Measurements from ENCODE around the gene GPR39. TPM values are rescaled to one million over a fixed set of nuclear protein-coding genes. Genes with fewer than 3 reads are reported as not detected.

GPR39 gene
- total RNA-seq, 1 donor from 2014 or later, result not detected

DNA sequence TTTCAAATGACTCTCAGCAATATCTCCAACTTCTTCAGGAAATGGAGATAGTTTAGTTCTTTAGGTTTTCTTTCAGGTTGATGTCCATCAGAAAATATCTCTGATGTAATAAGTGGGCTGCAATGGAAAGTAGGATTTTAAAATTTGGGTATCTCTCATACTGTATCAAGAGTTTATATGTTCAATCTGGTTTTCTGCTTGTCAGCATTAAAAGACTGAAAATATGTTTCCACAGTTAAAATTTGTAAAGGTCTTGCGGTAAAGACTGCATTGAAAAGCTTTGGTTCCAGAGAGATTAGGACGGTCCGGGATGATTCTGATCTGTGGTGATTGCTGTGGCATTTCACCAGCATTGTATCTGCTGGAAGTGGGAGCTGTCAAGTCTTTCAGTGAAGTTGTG lies 170.2 kb downstream of the GPR39 start:
- no peak for DNase-seq (ENCODE audit: low spot score)
- intact Hi-C loops (cut with DNase I), result loop anchor here (5.0 kb wide), 1 partner anchor 205 kb away; no protein-coding TSS in a partner anchor

DNA sequence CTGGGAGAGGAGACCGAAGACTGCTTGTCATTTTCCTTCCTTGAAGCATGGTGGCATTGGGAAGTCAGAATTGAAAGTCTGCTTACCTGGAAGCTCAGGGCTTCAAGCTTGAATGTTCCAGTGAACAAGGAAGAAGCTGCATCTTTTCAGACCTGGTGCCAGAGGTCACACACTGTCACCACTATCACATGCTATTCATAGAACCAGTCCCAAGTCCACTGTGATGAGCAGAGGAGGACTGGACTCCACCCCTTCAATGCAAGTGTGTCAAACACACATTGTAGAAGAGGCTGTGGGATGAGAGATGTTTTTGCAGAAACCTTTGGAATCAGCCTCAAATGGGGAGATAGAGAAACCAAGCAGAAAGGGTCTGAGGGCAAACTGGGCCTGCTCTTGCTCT lies 172.0 kb downstream of the GPR39 start:
- intact Hi-C loops (cut with DNase I), result loop anchor here (5.0 kb wide), 1 partner anchor 204 kb away; no protein-coding TSS in a partner anchor
- no peak for DNase-seq (ENCODE audit: low spot score)

DNA sequence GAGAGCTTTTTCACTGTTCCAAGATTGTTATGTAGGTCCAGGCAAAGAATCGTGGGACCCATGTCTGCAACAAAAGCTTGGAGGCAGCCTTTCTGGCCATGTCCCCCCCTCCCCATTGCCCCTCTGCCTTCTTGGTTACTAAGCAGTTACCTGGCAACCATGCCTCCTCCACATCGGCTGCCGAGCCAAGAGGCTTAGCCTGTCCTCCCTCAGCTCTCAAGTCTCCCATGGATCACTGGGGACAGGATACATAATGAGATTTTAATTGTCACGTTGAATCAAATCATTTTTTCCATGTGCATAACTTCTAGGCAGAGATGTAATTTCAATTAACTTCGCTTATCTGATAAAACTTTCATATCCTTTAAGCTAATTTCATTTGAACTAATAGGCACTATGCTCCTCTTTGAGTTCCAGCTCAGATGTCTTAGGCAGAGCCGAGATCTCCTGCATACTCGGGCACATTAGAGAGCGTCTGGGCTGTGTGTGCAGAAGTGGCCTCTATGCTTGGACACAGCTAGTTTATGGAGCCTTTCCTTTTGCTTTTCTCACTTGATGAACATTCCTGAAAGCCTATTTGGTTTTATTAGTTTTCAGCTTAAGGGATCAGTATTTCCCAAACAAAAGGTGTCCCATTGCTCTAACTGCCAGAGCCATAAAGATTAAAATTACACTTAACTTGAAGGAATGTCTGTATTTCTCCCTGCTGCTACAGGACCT lies 172.7 kb downstream of the GPR39 start:
- intact Hi-C loops (cut with DNase I), result loop anchor here (5.0 kb wide), 1 partner anchor 203 kb away; no protein-coding TSS in a partner anchor

DNA sequence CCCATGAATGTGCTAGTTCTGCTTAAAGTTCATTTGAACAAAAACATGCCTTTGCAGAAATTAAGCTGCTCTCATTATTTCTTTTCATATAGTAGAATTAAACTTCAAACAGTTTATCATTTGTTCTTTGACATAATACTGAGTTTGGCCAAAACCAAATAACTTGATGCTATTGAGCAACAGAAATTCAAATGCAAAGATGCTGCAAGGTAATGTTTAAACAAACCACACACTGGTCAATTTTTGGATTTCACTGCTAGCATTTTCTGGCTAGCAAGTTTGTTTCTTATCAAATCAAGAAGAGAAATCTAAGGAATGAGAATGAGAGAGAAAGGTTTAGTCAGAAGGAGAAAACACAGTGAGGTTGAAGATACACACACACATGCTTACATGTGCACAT lies 173.4 kb downstream of the GPR39 start:
- intact Hi-C loops (cut with DNase I), result loop anchor here (5.0 kb wide), 1 partner anchor 202 kb away; no protein-coding TSS in a partner anchor
- no peak for DNase-seq (ENCODE audit: low spot score)

More for the DNA sequence above, 172.7 kb downstream of the GPR39 start:
- DNase-seq (ENCODE audit: low spot score), result no peak

DNA sequence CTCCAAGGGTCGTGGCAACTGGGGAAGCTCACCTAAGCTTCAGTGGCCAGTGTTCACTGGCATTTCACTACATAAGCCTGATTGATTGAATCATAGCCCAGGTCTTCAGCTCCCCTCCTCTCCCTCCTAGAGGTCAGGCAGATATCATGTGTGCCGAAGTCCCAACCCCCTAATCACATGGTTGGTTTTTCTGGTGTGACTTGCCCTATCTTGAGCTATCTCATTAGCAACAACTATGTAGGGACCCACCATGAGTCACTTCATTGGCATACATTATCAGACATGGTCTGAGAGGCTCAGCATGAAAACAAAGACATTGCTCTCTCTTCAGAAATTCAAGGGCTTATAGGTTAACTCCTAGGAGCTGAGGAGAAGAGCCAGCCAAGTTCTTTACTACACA lies 176.6 kb downstream of the GPR39 start:
- intact Hi-C loops (cut with DNase I), result no loop called here

DNA sequence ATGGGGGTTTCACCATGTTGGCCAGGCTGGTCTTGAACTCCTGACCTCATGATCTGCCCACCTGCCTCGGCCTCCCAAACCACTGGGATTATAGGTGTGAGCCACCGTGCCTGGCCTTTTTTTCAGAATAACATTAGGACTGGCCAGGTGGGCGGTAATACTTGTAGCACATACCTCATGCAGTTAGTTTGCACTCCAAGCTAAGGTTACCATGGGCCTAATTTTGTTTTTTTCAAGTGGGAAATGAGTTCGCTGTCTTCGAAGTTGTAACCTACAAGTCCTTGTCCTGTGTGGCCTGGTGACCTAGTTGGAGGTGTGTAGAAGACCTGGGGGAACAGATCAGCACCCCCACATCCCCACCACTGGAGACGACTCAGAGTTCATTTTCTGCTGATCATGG lies 178.6 kb downstream of the GPR39 start:
- intact Hi-C loops (cut with DNase I), result no loop called here

More for the DNA sequence above, 176.6 kb downstream of the GPR39 start:
- DNase-seq (ENCODE audit: low spot score), result no peak

DNA sequence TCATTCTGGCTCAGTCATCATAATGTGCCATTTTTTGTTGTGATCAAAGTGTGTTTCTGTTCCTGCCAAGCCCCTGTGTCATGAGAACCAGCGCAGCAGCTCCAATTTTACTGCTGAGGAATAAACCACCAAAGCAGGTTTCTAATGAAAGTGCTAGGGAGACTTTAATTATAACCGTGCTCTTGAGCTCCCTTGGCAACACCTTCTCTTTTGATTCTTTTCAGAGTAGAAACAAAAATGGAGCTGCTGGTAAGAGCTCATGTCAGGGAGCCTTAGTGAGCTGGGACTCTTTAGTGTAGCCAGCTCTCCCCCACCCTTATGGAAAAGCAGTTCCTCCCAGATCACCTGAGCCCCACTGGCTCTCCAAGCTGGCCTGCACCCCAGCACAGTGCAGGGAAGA lies 179.1 kb downstream of the GPR39 start:
- no peak for DNase-seq (ENCODE audit: low spot score)
- intact Hi-C loops (cut with DNase I), result no loop called here

More for the DNA sequence above, 178.6 kb downstream of the GPR39 start:
- no peak for DNase-seq (ENCODE audit: low spot score)

DNA sequence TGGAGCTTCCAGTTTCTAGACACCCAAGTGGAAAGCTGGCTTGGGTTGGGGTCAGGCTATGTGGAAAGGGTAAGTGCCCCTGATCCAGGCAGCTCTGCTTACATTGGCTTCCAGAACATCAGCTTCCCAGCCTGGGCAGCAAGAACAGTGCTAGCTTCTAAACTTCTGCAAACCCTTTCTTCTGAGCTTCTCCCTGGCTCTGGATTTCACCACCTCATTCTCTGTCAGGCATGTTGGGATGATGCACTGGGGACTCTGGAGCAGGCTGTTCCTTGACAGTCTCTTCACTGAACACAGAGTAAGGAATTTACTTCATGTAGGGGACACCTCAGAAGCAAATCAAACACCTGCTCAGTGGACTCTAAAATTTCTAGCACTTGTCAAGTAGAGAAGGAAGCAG lies 180.6 kb downstream of the GPR39 start:
- intact Hi-C loops (cut with DNase I), result no loop called here
- DNase-seq (ENCODE audit: low spot score), result no peak

DNA sequence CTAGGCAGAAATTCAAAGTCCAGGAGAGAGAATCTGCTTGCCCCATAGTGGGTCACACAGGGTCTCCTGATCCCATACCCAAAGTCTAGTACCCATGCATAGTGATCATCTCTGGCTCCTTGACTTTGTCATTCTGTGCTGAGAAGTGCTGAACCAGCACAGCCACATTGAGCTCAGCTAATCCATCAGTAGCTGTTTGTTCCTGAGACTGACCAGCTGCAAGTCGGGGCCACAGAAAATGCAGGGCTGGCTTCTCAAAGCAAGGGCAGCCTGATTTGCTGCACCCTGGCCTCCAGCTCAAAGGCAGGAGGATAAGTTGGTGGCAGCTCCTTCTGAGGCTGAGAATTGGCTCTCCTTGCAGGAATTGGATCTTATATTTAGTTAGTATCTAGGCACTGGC lies 181.2 kb downstream of the GPR39 start:
- no peak for DNase-seq (ENCODE audit: low spot score)
- intact Hi-C loops (cut with DNase I), result no loop called here

DNA sequence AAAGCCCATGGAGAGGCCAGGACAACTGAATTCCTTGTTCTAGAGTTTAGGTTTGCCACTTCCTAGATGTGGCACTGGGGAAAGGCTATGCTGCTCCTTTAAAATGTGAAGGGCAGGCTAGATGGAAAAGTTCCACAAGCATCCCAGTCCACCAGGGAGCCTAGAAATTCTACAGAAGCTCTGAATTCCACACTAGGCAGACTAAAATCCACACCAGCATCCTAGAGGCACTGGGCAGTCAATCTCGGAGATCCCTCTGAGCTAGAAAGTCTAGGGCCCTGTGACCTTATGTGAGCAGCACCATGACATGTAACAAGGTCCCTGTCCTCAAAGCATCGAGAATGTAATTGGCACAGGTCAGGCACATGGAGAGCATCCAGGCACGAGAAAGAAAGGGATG lies 181.9 kb downstream of the GPR39 start:
- no peak for DNase-seq (ENCODE audit: low spot score)
- intact Hi-C loops (cut with DNase I), result no loop called here

DNA sequence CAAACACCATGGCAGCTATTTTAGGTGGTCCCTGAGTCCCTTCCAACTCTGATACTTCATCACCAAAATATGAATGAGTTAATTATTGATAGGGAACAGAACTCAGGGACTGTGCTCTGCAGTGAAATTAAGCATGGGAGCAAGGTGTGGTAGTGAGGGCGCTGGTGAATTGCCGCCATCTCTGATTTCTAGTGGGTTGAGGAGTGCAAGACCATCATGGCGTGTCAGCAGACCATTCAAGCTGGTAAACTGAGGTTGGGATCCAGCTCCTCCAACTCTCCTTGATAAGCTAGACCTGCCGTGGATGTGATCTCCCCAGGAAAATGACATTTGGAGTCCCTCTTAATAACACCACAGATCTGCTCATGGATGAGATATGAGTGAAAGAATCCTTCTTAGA lies 183.0 kb downstream of the GPR39 start:
- no peak for DNase-seq (ENCODE audit: low spot score)
- intact Hi-C loops (cut with DNase I), result no loop called here

DNA sequence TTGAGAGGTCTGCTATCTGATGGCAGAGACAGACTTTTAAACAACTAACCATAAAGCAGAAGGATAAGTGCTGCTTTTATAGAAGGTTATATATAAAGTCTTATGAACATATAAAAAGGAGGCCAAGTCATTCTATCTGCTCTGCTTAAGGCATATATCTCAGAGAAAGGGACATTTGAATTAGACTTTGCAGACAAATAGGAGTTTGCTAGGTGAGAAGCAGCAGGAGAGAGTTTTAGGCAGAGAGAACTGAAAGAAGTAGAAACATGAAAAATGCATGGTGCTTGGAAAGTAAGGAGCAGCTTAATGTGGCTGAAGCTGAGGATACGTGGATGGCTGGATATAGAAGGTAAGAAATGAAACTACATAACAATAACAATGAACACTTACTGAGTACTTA lies 188.0 kb downstream of the GPR39 start:
- no peak for DNase-seq (ENCODE audit: low spot score)
- intact Hi-C loops (cut with DNase I), result no loop called here

DNA sequence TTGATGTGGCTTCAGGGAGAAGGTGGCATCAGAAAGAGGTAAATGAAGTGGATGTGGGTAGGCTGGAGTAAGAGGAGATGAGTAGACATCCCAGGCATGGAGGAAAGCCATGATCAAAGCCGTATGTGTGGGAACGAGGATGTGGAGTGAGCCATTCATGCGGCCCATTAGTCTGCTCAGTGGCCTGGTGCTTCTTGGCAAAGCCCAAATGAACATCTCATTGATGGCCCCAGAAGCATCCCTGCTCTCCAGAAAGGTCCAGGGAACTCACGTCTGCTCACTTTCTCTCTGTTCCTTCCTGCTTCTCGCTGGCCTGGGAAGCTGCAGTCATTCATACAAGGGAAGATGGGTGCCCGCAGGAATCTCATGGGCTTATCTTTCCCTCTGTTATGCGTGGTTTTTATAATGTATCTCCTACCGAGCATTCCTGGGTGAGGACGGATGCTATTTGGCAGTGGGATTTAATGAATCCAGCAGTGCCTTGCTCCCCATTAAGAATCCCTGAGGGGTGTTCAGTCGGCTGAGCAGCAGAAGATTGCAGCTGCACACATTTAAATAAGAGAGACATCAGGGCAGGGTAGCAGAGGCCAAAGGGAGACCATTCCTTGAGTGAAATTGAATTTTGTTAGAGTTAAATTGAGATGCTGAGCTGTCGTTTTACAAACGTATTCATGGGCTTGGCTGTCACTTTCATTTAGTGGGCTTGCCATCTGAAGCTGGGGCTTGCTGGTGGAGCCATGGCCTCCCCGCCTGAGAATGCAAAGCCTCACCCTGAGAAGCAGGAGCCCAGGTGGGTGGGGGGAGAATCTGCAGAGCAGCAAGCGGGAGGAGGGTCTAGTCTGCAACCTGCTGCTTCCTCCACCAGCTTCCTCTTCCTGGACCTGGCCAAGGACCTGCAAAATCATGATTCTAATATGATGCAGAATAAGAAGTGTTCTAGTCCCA lies 188.9 kb downstream of the GPR39 start:
- no peak for DNase-seq (ENCODE audit: low spot score)
- intact Hi-C loops (cut with DNase I), result no loop called here

DNA sequence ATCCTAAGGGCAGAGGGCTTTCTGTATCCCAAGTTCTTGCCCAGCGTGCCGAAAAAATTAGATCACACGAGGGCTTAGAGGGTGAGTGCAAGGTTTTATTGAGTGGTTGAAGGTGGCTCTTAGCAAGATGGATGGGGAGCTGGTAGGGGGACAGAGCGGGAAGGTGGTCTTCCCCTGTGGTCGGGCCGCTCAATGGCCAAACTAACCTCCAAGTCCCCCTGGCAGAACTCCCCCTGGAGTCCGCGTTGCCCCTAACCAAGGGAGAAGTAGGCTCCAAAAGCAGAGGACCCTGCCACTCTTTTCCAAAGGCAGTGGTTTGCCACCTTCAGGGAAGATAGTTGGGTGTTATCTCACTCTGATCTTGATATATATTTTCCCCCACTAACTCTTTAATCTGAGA lies 190.0 kb downstream of the GPR39 start:
- no peak for DNase-seq (ENCODE audit: low spot score)
- intact Hi-C loops (cut with DNase I), result no loop called here

DNA sequence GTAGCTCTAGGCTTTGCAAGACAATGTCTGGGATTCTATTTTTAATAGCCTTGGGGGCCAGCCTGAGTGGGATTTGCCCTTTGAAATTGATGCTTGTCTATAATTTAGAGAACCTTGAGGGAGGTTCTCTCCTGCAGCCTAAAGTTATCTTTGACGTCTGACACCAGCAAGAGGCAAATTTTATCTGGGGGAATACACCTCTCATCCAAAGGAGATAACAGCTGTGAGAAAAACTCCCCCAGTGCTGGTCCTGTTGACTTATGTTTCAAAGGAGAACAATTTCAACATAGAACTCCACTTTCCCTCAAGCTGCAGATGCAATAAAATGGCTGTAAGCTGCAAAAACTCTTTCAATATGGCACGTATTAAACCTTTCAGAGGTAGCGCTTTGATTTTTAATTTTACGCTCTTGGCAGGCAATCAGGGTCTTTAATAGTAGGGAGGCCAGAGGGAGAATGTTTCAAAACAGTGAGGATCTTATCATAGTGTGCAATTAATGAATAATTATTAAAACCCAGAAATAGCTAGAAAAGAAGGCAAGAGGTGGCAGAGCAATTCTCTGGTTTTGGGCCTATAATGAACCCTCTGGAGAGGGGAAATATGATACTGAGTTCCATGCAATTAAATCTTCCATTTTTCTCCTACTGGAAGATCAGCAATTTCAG lies 191.0 kb downstream of the GPR39 start:
- DNase-seq (ENCODE audit: low spot score), result no peak
- intact Hi-C loops (cut with DNase I), result no loop called here

DNA sequence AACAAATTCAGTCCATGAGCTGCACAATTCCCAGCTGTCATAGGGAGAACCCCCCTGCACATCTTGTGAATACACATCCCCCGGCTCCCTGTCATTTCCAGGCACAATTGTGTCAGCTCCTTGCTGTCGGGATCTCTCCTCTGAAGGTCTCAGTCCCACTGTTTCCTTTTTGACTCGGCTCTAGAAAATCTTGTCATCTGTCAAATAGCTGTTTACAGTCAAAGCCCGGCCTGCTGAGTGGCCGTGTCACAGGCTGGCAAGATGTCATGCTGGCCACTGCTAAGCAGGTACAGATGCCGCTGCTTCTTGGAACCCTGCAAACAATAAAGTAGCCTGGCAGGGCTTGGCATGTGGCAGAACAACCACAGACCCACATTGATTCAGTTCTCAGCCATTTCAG lies 191.7 kb downstream of the GPR39 start:
- intact Hi-C loops (cut with DNase I), result no loop called here
- DNase-seq (ENCODE audit: low spot score), result no peak

DNA sequence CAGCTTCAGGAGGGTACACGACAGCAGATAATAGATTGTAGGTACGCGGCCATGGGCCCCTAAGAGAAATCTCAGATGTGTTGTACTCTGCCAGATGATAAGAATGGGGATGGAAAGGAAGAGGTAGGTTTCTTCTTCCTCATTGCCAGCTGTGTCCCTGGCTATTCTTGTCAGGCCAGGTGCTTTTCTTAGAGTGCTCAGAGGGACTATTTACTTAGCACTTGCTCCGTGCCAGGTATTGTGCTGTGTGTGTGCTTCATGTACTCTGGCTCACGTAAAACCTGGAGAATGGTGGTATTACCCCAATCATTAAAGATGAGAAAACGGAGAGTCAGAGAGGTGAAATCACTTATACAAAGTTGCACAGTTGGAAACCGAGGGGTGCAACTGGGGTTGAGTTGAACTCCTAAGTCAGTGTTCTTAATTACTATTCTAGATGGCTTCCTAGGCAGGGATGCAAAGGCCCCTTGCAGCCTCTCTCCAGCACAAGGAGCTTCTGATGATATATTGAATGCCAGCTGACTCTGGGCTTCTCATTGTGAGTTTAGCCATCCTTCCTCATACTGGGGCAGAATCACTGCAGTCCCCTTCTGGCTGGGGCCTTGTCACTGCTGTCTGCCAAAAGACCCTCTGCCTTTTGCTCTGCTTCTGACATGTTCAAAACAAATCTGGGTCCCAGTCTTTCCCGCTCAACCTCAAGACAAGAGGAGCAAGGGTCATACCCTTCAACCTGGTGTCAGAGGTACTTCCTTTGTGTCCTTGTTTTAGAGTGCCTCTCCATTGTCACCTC lies 192.7 kb downstream of the GPR39 start:
- no peak for DNase-seq (ENCODE audit: low spot score)
- intact Hi-C loops (cut with DNase I), result no loop called here

DNA sequence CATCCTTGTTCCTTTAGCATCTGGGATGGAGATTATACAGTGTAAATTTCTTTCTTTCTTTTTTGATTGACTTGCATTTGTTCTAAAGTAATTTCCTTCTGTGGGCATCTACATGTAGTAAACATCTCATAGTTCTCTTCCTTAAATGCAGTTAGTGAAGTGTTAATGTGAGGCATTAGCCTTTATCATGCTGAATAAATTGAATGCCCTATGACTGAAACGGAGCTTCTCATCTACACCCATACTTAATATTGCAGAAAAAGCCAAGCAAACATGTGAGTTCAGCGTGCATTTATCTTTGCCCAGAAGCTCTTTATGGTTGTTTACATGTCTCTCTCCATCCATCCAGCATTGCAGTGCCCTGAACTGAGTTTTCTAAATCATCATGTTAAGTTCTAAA lies 195.1 kb downstream of the GPR39 start:
- intact Hi-C loops (cut with DNase I), result no loop called here
- DNase-seq (ENCODE audit: low spot score), result no peak
